K562 (cell line): ENCODE data around the gene TCOF1.

ENCODE experiments used
- CREM ChIP-seq: IDR thresholded peaks from 2 replicates; pipeline ENCODE4 v1.6.1; 2014; ENCODE audit warnings: antibody characterized with exemption, low read depth
- GTF2E2 ChIP-seq: fragments of 200-800 bp; sonication (Bioruptor generic); IDR thresholded peaks from 2 replicates; pipeline ENCODE4 v1.6.1; 2016; ENCODE audit warnings: missing genetic modification characterization, missing compliant biosample characterization
- POLR2A ChIP-seq: fragments of 450-650 bp; conservative IDR thresholded peaks from 2 replicates; pipeline ENCODE4 v1.6.1; 2016
- RCOR1 ChIP-seq, 2 experiments: IDR thresholded peaks; 2 replicates each; pipeline ENCODE4 v1.6.1; 2012; ENCODE audit warnings: low read depth in 2 of 2, low read length in 2 of 2, borderline replicate concordance in 1 of 2, improper control_type of control experiment in 1 of 2

GRCh38 chr5:150446088-150446487 lies 88.6 kb downstream of the TCOF1 start:
- TF ChIP-seq CREM (no peak), POLR2A (peak; percentile 52; the same call in 1 of the 2 replicates), GTF2E2 (tag) (no peak), RCOR1 (IDR thresholded peaks at IDR 0.05; ENCODE audit: borderline replicate concordance in 1 of 2, low read depth in 2 of 2, low read length in 2 of 2) (no peak)
